Mesenchymal stem cell (in vitro differentiated cells and primary cell): ENCODE results near the gene TTLL6.

Experiments used
- DNase-seq: peaks from one replicate; pipeline ENCODE4 v3.0.0-alpha.2; 2013
- H2AFZ ChIP-seq: one replicate; pipeline ENCODE4 v1.6.1; 2013; ENCODE audit warnings: low read depth, mild to moderate bottlenecking, control low read depth, inconsistent platforms, low read length, moderate library complexity
- H2AK5ac ChIP-seq: 2 replicates; pipeline ENCODE4 v1.6.1; 2013; ENCODE audit warnings: low read length, moderate library complexity, mild to moderate bottlenecking, inconsistent platforms; ENCODE audit not compliant: severe bottlenecking
- H2BK120ac ChIP-seq: one replicate; pipeline ENCODE4 v1.6.1; 2013; ENCODE audit warnings: low read depth, mild to moderate bottlenecking, inconsistent platforms, low read length, moderate library complexity
- H2BK12ac ChIP-seq, 2 experiments: one replicate each; pipeline ENCODE4 v1.6.1; 2013; ENCODE audit warnings: inconsistent platforms in 2 of 2, low read length in 2 of 2, mild to moderate bottlenecking in 2 of 2, moderate library complexity in 2 of 2, control low read depth in 1 of 2
- H2BK15ac ChIP-seq: one replicate; pipeline ENCODE4 v1.6.1; 2013; ENCODE audit warnings: mild to moderate bottlenecking, low read depth, inconsistent platforms; ENCODE audit not compliant: poor library complexity, severe bottlenecking
- H2BK5ac ChIP-seq: 2 replicates; pipeline ENCODE4 v1.6.1; 2013; ENCODE audit warnings: low read depth, mild to moderate bottlenecking, low read length, control low read depth, inconsistent platforms; ENCODE audit not compliant: poor library complexity, severe bottlenecking
- H3K14ac ChIP-seq, 2 experiments: one replicate each; pipeline ENCODE4 v1.6.1; 2013; ENCODE audit warnings: inconsistent platforms in 2 of 2, low read length in 2 of 2, control low read depth in 1 of 2, mild to moderate bottlenecking in 1 of 2, moderate library complexity in 1 of 2
- H3K18ac ChIP-seq, 2 experiments: one replicate each; pipeline ENCODE4 v1.6.1; 2013; ENCODE audit warnings: inconsistent platforms in 2 of 2, low read length in 2 of 2, control low read depth in 1 of 2, low read depth in 1 of 2, mild to moderate bottlenecking in 1 of 2
- H3K23ac ChIP-seq, 2 experiments: one replicate each; pipeline ENCODE4 v1.6.1; 2013; ENCODE audit warnings: inconsistent platforms in 2 of 2, low read length in 2 of 2, mild to moderate bottlenecking in 2 of 2, moderate library complexity in 2 of 2, control low read depth in 1 of 2
- H3K27ac ChIP-seq: 2 replicates; pipeline ENCODE4 v1.5.1; 2013; ENCODE audit warnings: mild to moderate bottlenecking, moderate library complexity, low read length, control low read depth, inconsistent platforms; ENCODE audit not compliant: poor library complexity, severe bottlenecking
- H3K27me3 ChIP-seq, 2 experiments: 2 replicates each; pipeline versions ENCODE4 v1.6.1 to v1.7.0; 2013; ENCODE audit warnings: low read length in 2 of 2, mild to moderate bottlenecking in 2 of 2, moderate library complexity in 2 of 2, control low read depth in 1 of 2, inconsistent platforms in 1 of 2; ENCODE audit not compliant: control insufficient read depth in 1 of 2, insufficient read depth in 1 of 2
- H3K36me3 ChIP-seq, 2 experiments: 2 replicates each; pipeline versions ENCODE4 v1.6.1 to v1.7.0; 2013; ENCODE audit warnings: low read length in 2 of 2, control low read depth in 1 of 2, inconsistent platforms in 1 of 2, low read depth in 1 of 2, mild to moderate bottlenecking in 1 of 2; ENCODE audit not compliant: insufficient read depth in 2 of 2, control insufficient read depth in 1 of 2
- H3K4ac ChIP-seq, 2 experiments: one replicate each; pipeline ENCODE4 v1.6.1; 2013; ENCODE audit warnings: inconsistent platforms in 2 of 2, low read length in 2 of 2, mild to moderate bottlenecking in 2 of 2, moderate library complexity in 2 of 2, control low read depth in 1 of 2, low read depth in 1 of 2
- H3K4me1 ChIP-seq: 2 replicates; pipeline ENCODE4 v1.6.1; 2013; ENCODE audit warnings: low read depth, low read length, control low read depth; ENCODE audit not compliant: control insufficient read depth, insufficient read depth
- H3K4me2 ChIP-seq: 2 replicates; pipeline ENCODE4 v1.6.1; 2013; ENCODE audit warnings: low read length, mild to moderate bottlenecking, inconsistent platforms; ENCODE audit not compliant: poor library complexity, severe bottlenecking
- H3K4me3 ChIP-seq, 2 experiments: 2 replicates each; pipeline versions ENCODE4 v1.5.1 to v1.7.0; 2013; ENCODE audit warnings: low read length in 2 of 2, mild to moderate bottlenecking in 2 of 2, control low read depth in 1 of 2, low read depth in 1 of 2; ENCODE audit not compliant: insufficient read depth in 1 of 2
- H3K79me1 ChIP-seq: replicated peaks from 2 replicates; pipeline ENCODE4 v1.6.1; 2013; ENCODE audit warnings: mild to moderate bottlenecking, control low read depth, low read length, inconsistent platforms; ENCODE audit not compliant: poor library complexity, severe bottlenecking
- H3K9ac ChIP-seq: 2 replicates; pipeline ENCODE4 v1.7.0; 2013; ENCODE audit warnings: mild to moderate bottlenecking, low read length, moderate library complexity
- H3K9me3 ChIP-seq: 2 replicates; pipeline ENCODE4 v1.7.0; 2013; ENCODE audit warnings: mild to moderate bottlenecking, low read length; ENCODE audit not compliant: control insufficient read depth
- H4K8ac ChIP-seq: one replicate; pipeline ENCODE4 v1.6.1; 2013; ENCODE audit warnings: inconsistent platforms, mild to moderate bottlenecking, low read length, moderate library complexity
- H4K91ac ChIP-seq: one replicate; pipeline ENCODE4 v1.6.1; 2013; ENCODE audit warnings: mild to moderate bottlenecking, low read length, inconsistent platforms
- WGBS: methylation state at CpG from one replicate; pipeline ENCODE4 v1.1.7; 2013; ENCODE audit warnings: mixed read lengths; 5-methylcytosine and 5-hydroxymethylcytosine counted together

TTLL6 gene

GRCh38 chr17:48738424-48738802, 78.6 kb downstream of the TTLL6 start:
- Histone ChIP-seq H2AK5ac (no peak overlapping the region), H3K9me3 (no peaks in the 10 kb centered on the region), H3K23ac (no peak overlapping the region), H4K91ac (no peak overlapping the region), H2BK5ac (no peak overlapping the region), H2AFZ (no peak overlapping the region), H3K36me3 (no peaks in the 10 kb centered on the region), H3K27ac (no peak overlapping the region), H3K4me2 (no peak overlapping the region), H3K9ac (no peak overlapping the region), H3K27me3 (peaks cover 94 to 99% of the 10 kb centered on the region in 2 experiments), H4K8ac (no peak overlapping the region), H3K79me1 (no peaks in the 10 kb centered on the region), H2BK15ac (no peak overlapping the region), H2BK12ac (no peak overlapping the region), H3K4ac (no peak overlapping the region), H3K18ac (no peak overlapping the region), H3K4me1 (peaks cover 1% of the 10 kb centered on the region), H2BK120ac (no peak overlapping the region), H3K4me3 (no peak overlapping the region), H3K14ac (no peak overlapping the region)
- WGBS = 16% methylated on average over 11 of the region's 11 CpGs
- DNase-seq = no peak

- H3K18ac ChIP-seq = no peak overlapping the region
- no peak overlapping the region for H2BK15ac ChIP-seq
- H4K8ac ChIP-seq = no peak overlapping the region
- H2AK5ac ChIP-seq = no peak overlapping the region
- peaks cover 5% of the 10 kb centered on the region for H3K4me1 ChIP-seq
- H4K91ac ChIP-seq = no peak overlapping the region
- no peak overlapping the region for H2BK12ac ChIP-seq
- H3K23ac ChIP-seq = no peak overlapping the region
- H3K14ac ChIP-seq = no peak overlapping the region
- no peaks in the 10 kb centered on the region for H3K9me3 ChIP-seq
- no peaks in the 10 kb centered on the region for H3K36me3 ChIP-seq
- no peak overlapping the region for H2BK5ac ChIP-seq
- H3K4ac ChIP-seq = no peak overlapping the region
- H3K4me3 ChIP-seq = no peak overlapping the region
- H3K9ac ChIP-seq = no peak overlapping the region
- no peak for DNase-seq
- H3K4me2 ChIP-seq = no peak overlapping the region
- WGBS = 82% methylated on average over 4 of the region's 4 CpGs
- H3K27me3 ChIP-seq = peaks cover 94 to 99% of the 10 kb centered on the region in 2 experiments
- H3K79me1 ChIP-seq = no peaks in the 10 kb centered on the region
- H2AFZ ChIP-seq = no peak overlapping the region
- H2BK120ac ChIP-seq = no peak overlapping the region
- H3K27ac ChIP-seq = no peak overlapping the region
These were observed 79.5 kb downstream of the TTLL6 start for GRCh38 chr17:48737330-48738043.

GRCh38 chr17:48735062-48735351, 82.0 kb downstream of the TTLL6 start:
- H3K27ac ChIP-seq = no peak overlapping the region
- no peaks in the 10 kb centered on the region for H3K36me3 ChIP-seq
- no peak overlapping the region for H3K4me2 ChIP-seq
- 14% methylated on average over 7 of the region's 7 CpGs for WGBS
- peaks cover 5% of the 10 kb centered on the region for H3K4me1 ChIP-seq
- H3K4me3 ChIP-seq = no peak overlapping the region
- no peak overlapping the region for H2BK120ac ChIP-seq
- no peak overlapping the region for H3K14ac ChIP-seq
- no peak overlapping the region for H2BK12ac ChIP-seq
- H2AFZ ChIP-seq = no peak overlapping the region
- no peaks in the 10 kb centered on the region for H3K9me3 ChIP-seq
- no peak overlapping the region for H4K8ac ChIP-seq
- H3K18ac ChIP-seq = no peak overlapping the region
- no peaks in the 10 kb centered on the region for H3K79me1 ChIP-seq
- no peak overlapping the region for H3K23ac ChIP-seq
- H3K4ac ChIP-seq = no peak overlapping the region
- H4K91ac ChIP-seq = no peak overlapping the region
- no peak for DNase-seq
- peaks cover 96 to 98% of the 10 kb centered on the region in 2 experiments for H3K27me3 ChIP-seq
- no peak overlapping the region for H2BK15ac ChIP-seq
- no peak overlapping the region for H2AK5ac ChIP-seq
- H3K9ac ChIP-seq = no peak overlapping the region
- no peak overlapping the region for H2BK5ac ChIP-seq

DNA sequence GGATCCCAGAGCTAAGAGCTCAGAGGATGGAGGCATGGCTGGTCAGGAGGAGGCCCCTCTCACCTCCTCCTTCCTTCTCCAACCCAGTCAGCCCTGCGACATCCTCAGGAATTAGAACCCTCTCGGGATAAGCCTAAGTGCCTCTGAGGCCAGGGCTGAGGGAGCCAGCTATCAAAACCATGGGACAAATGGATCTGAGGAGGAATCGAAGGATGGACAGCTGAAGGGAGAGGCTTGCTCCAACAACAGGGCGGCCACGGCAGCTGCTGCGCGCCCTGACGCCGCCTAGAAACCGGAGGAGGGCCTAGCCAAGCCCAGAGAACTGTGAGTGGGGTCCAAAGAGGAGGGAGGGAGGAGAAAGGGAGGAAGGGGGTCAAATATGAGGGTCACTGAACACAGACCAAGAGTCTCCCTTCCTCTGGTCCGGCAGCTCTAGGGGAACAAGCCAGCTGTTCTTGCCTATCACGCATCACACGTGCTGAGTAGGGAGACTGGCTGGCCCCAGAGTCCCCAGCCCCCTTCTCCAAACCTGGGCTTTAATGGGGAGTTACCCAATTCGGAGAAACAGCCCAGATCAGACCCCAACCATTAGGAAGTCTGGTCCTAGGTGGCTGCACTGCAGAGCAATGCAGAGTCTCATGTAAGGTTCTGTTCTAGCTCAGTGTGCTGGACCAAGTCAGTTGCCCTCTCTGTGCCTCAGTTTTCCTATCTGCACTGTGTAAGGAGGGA, 82.5 kb downstream of the TTLL6 start:
- H3K14ac ChIP-seq = no peak overlapping the region
- DNase-seq = no peak
- peaks cover 5% of the 10 kb centered on the region for H3K4me1 ChIP-seq
- no peak overlapping the region for H2AFZ ChIP-seq
- H3K79me1 ChIP-seq = no peaks in the 10 kb centered on the region
- H3K27ac ChIP-seq = no peak overlapping the region
- H3K27me3 ChIP-seq = peaks cover 97 to 98% of the 10 kb centered on the region in 2 experiments
- no peak overlapping the region for H3K23ac ChIP-seq
- 25% methylated on average over 13 of the region's 14 CpGs for WGBS
- H2AK5ac ChIP-seq = no peak overlapping the region
- no peak overlapping the region for H3K4me2 ChIP-seq
- H2BK120ac ChIP-seq = no peak overlapping the region
- no peaks in the 10 kb centered on the region for H3K36me3 ChIP-seq
- no peak overlapping the region for H4K91ac ChIP-seq
- no peak overlapping the region for H3K4ac ChIP-seq
- no peak overlapping the region for H3K18ac ChIP-seq
- no peak overlapping the region for H2BK15ac ChIP-seq
- H3K9me3 ChIP-seq = no peaks in the 10 kb centered on the region
- H2BK12ac ChIP-seq = no peak overlapping the region
- no peak overlapping the region for H3K9ac ChIP-seq
- no peak overlapping the region for H4K8ac ChIP-seq
- H3K4me3 ChIP-seq = no peak overlapping the region
- no peak overlapping the region for H2BK5ac ChIP-seq
